Heart right ventricle (tissue), 16 donors: ENCODE results near the gene FTO. TPM values are rescaled to one million over a fixed set of nuclear protein-coding genes. Genes with fewer than 3 reads are reported as not detected.

ENCODE experiments used
- ATAC-seq, 8 donors: fragments of 200-7000 bp; cut with Tn5 transposase; one replicate each; pipeline ENCODE4 v1.9.1; 2020; ENCODE audit warnings: mild to moderate bottlenecking in 8 of 8, moderate library complexity in 8 of 8, moderate number of reproducible peaks in 1 of 8
- DNase-seq, 2 donors: peaks; one replicate each; pipeline ENCODE4 v3.0.0-alpha.2; 2020
- H3K27ac ChIP-seq, 10 donors: fragments of 200-600 bp; sonication (generic) in 2 of 10; one replicate each; pipeline versions ENCODE4 v1.5.0 to v1.8.0; 2020 to 2022; ENCODE audit warnings: mild to moderate bottlenecking in 3 of 10
- H3K27me3 ChIP-seq, 7 donors: fragments of 200-600 bp; one replicate each; pipeline ENCODE4 v1.8.0; 2021 to 2022; ENCODE audit warnings: mild to moderate bottlenecking in 2 of 7
- H3K36me3 ChIP-seq, 9 donors: fragments of 200-600 bp; sonication (generic) in 1 of 9; one replicate each; pipeline versions ENCODE4 v1.5.0 to v1.8.0; 2020 to 2022; ENCODE audit warnings: mild to moderate bottlenecking in 2 of 9
- H3K4me1 ChIP-seq, 9 donors: fragments of 200-600 bp; sonication (generic) in 1 of 9; one replicate each; pipeline versions ENCODE4 v1.5.0 to v1.8.0; 2020 to 2022; ENCODE audit warnings: mild to moderate bottlenecking in 4 of 9
- H3K4me3 ChIP-seq, 10 donors: fragments of 200-600 bp; sonication (generic) in 2 of 10; one replicate each; pipeline versions ENCODE4 v1.5.0 to v1.8.0; 2020 to 2022; ENCODE audit warnings: mild to moderate bottlenecking in 7 of 10, moderate library complexity in 2 of 10
- H3K9me3 ChIP-seq, 11 donors: fragments of 200-600 bp in 10 of 11; sonication (generic) in 2 of 11; one replicate each; pipeline versions ENCODE4 v1.5.0 to v1.8.0; 2013 to 2022; ENCODE audit warnings: mild to moderate bottlenecking in 2 of 11, control low read depth in 1 of 11, moderate library complexity in 1 of 11
- CTCF ChIP-seq, 9 donors: fragments of 200-600 bp; sonication (generic) in 2 of 9; IDR thresholded peaks; one replicate each; pipeline versions ENCODE4 v1.5.0 to v1.8.0; 2021 to 2022; ENCODE audit warnings: antibody characterized with exemption in 9 of 9, mild to moderate bottlenecking in 5 of 9, moderate library complexity in 1 of 9
- WGBS, 2 donors: extraction: QIAGEN DNeasy Blood & Tissue Kit; methylation state at CpG; one replicate each; pipeline ENCODE4 v1.1.7; 2013; ENCODE audit warnings: inconsistent platforms in 1 of 2; 5-methylcytosine and 5-hydroxymethylcytosine counted together
- intact Hi-C, 10 donors: fragments of 100-400 bp; cut with DNase I; formaldehyde crosslinking; loops; one replicate each; pipeline versions ENCODE4 v1.11.1 to v1.14.2; 2022
- polyA plus RNA-seq, 2 donors: library from polyadenylated mRNA; stranded (reverse); fragments of 200-250 nt; gene quantifications; one replicate each; pipeline ENCODE4 v1.2.3, GENCODE V29; 2013
- total RNA-seq, 10 donors: library from RNA; stranded (reverse); fragmentation: NEBNext Ultra II Directional in 3 of 10; extraction: Animal tissue kit (Norgen Biotek cat#: 25700) in 3 of 10; gene quantifications; one replicate each; pipeline versions ENCODE4 v1.2.1 to v1.2.4, GENCODE V29; 2021 to 2023
- donor health status: Arrhythmogenic right ventricular cardiomyopathy.
- donor health status: ischemic (EF 13 %, LVEDD 7.1; RV severe dilation, severe dysfunction).
- donor health status: healthy with polysubstance abuse.
- donor health status: DM: no; HTN: yes; CAD: no.
- donor health status: DM: no; HTN: no; CAD: no.
- donor health status: ischemic (EF 25% LVEDD 6.9; RV normal size, moderate dysfunction).
- donor health status: ischemic (EF 25% LVEDD 5.7; RV mildly dilated, moderate dysfunction).
- donor health status: healthy.
- donor health status: DM: yes; HTN: yes; CAD: no.
- donor health status: Ischemic cardiomyopathy.
- donor health status: ischemic (EF 35%, LVEDD 5.7; RV mildly dilated, moderate dysfunction).
- donor health status: nonischemic (EF 11% LVEDD 7.7; RV severe dilation, severe dysfunction).
- donor health status: DM: yes; HTN: yes; CAD: no.
- donor health status: PGD.
- donor health status: ischemic (EF 29% LVEDD 5.4; RV normal size, mild dysfunction).
- donor health status: nonischemic (EF 23%, LVEDD 6.1; RV moderate dilation, normal function).

Gene FTO
- total and polyA plus RNA-seq, 12 donors, result 8.5 to 103 (median 90.0) TPM

- WGBS, 2 donors, result 69 to 75% methylated on average over 9 of the region's 9 CpGs
- Histone ChIP-seq H3K27me3 (no peaks in the 10 kb centered on the region), H3K4me1 (peaks cover 0 to 29% (median 24%) of the 10 kb centered on the region in 9 donors), H3K9me3 (peaks cover 0 to 8% (median 0%) of the 10 kb centered on the region in 11 donors), H3K4me3 (no peak overlapping the region), H3K27ac (no peak overlapping the region), H3K36me3 (no peaks in the 10 kb centered on the region)
- intact Hi-C loops, result no loop called here
- peak in 4 of 8 donors; percentile 11 to 76 (median 38) for ATAC-seq
- DNase-seq, result no peak
- TF ChIP-seq CTCF (IDR thresholded peaks at IDR 0.05), result no peak
Measured at GRCh38 chr16:53755026-53755910, 51.3 kb downstream of the FTO start.

GRCh38 chr16:53756275-53756996 is 52.5 kb downstream of the FTO start:
- H3K27me3 ChIP-seq, result no peaks in the 10 kb centered on the region
- ATAC-seq (no peak), DNase-seq (no peak)
- H3K4me1 ChIP-seq, result peaks cover 0 to 29% (median 25%) of the 10 kb centered on the region in 9 donors
- no peak for TF ChIP-seq CTCF (IDR thresholded peaks at IDR 0.05)
- no peak overlapping the region for H3K27ac ChIP-seq
- H3K4me3 ChIP-seq, result no peak overlapping the region
- intact Hi-C loops, result no loop called here
- no peaks in the 10 kb centered on the region for H3K36me3 ChIP-seq
- 57 to 64% methylated on average over 4 of the region's 4 CpGs for WGBS, 2 donors
- H3K9me3 ChIP-seq, result peaks cover 0 to 8% (median 0%) of the 10 kb centered on the region in 11 donors

- ATAC-seq, result no peak
- 61 to 68% methylated on average over 4 of the region's 4 CpGs for WGBS, 2 donors
- intact Hi-C loops, result no loop called here
Measured at GRCh38 chr16:53757971-53758609, 54.1 kb downstream of the FTO start.

More at GRCh38 chr16:53757971-53758609, 54.1 kb downstream of the FTO start:
- no peak for DNase-seq
- Histone ChIP-seq H3K9me3 (peaks cover 0 to 8% (median 0%) of the 10 kb centered on the region in 11 donors), H3K27me3 (no peaks in the 10 kb centered on the region), H3K36me3 (no peaks in the 10 kb centered on the region), H3K4me1 (peaks cover 4 to 40% (median 33%) of the 10 kb centered on the region in 9 donors), H3K27ac (no peak overlapping the region), H3K4me3 (no peak overlapping the region)
- TF ChIP-seq CTCF (IDR thresholded peaks at IDR 0.05), result no peak
